ENCODE measurements around the gene TVP23C. TPM values are rescaled to one million over a fixed set of nuclear protein-coding genes. Genes with fewer than 3 reads are reported as not detected.

TVP23C gene
- total RNA-seq, 1 experiment from 2014 or later, result 14.1 TPM

DNA sequence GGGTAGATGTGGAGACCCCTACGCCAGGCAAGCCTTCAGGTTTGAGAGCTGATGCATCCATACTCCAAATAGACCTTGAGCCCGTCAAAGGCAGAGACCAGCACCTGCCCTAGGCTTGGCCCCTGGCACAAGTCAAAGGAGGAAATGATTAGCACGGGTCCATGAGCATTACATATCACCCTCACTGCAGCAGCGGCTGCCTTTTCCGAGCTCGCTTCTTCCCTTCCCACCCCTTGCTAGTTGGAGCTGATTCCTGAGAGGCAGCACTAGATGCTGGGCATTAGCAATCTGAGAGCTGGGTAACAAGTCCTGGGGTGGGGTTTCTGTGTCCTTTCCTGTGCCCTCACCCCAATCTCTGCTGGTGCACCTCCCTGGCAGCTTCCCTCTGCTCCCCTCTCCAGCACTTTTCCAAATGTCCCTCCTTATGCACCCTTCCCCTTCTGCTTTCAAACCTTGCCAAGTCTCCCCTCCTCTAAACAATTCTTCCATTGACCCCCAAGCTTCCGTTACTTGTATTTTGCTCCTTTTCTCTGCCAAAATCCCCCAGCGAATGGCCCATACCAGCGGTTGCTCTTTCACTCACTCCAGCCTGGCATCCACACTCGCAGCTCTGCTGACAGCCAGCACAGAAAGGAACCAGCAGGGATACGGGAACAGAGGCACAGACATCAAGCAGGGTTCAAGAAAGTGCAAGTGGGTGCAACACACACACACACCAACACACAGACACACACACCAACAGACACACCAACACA lies 98.9 kb downstream of the TVP23C start:
- H3K9me3 ChIP-seq (ENCODE audit: control insufficient read depth in 1 of 2, insufficient read depth in 1 of 2, low read depth in 1 of 2, low read length in 2 of 2), result no peaks in the 10 kb centered on the region
- H3K9ac ChIP-seq (ENCODE audit: low read length), result no peak overlapping the region
- no peak overlapping the region for H3K4me3 ChIP-seq (replicated peaks in 1 of 2; ENCODE audit: low read depth in 1 of 2, low read length in 2 of 2)
- ATAC-seq, result no peak
- ChIA-PET RAD21 (ENCODE audit: low non-redundant PET in 1 of 2, low total read pairs in 2 of 2, uncharacterized antibody in 2 of 2, unreplicated experiment in 2 of 2) (no interaction called here), POLR2A (no interaction called here), CTCF (no interaction called here)
- no peaks in the 10 kb centered on the region for H3K9me2 ChIP-seq (ENCODE audit: insufficient read depth)
- no peaks in the 10 kb centered on the region for H3K36me3 ChIP-seq (ENCODE audit: control insufficient read depth in 1 of 2, insufficient read depth in 2 of 2, low read length in 2 of 2)
- no peaks in the 10 kb centered on the region for H4K20me1 ChIP-seq (ENCODE audit: insufficient read depth)
- intact Hi-C loops (cut with micrococcal nuclease), result no loop called here
- H2AFZ ChIP-seq (ENCODE audit: low read depth, low read length, poor library complexity, severe bottlenecking), result no peak overlapping the region
- no peaks in the 10 kb centered on the region for H3K27me3 ChIP-seq (ENCODE audit: insufficient read depth, low read length)
- BruUV-seq (replicated peaks), result no TSS peak
- DNase-seq (ENCODE audit: low read depth, low spot score), result no peak
- no peak overlapping the region for H3K27ac ChIP-seq (ENCODE audit: low read depth, low read length)
- H3K4me2 ChIP-seq (ENCODE audit: low read length), result no peak overlapping the region
- peaks cover 10 to 16% of the 10 kb centered on the region in 2 experiments; a peak in 2 of 4 replicates for H3K4me1 ChIP-seq (ENCODE audit: control insufficient read depth in 1 of 2, insufficient read depth in 2 of 2, low read length in 2 of 2)
- no peaks in the 10 kb centered on the region for H3K79me2 ChIP-seq (ENCODE audit: insufficient read depth, low read length)
- TF ChIP-seq, protein P1, sequence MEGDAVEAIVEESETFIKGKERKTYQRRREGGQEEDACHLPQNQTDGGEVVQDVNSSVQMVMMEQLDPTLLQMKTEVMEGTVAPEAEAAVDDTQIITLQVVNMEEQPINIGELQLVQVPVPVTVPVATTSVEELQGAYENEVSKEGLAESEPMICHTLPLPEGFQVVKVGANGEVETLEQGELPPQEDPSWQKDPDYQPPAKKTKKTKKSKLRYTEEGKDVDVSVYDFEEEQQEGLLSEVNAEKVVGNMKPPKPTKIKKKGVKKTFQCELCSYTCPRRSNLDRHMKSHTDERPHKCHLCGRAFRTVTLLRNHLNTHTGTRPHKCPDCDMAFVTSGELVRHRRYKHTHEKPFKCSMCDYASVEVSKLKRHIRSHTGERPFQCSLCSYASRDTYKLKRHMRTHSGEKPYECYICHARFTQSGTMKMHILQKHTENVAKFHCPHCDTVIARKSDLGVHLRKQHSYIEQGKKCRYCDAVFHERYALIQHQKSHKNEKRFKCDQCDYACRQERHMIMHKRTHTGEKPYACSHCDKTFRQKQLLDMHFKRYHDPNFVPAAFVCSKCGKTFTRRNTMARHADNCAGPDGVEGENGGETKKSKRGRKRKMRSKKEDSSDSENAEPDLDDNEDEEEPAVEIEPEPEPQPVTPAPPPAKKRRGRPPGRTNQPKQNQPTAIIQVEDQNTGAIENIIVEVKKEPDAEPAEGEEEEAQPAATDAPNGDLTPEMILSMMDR (IDR thresholded peaks at IDR 0.05 in 2 of 3, conservative IDR thresholded peaks at IDR 0.05 in 1 of 3; ENCODE audit: borderline replicate concordance in 1 of 3, insufficient read depth in 1 of 3, low read depth in 2 of 3, low read length in 2 of 3), result no peak
- TF ChIP-seq EGR1 (IDR thresholded peaks at IDR 0.05; ENCODE audit: low read depth) (no peak), EZH2 (IDR thresholded peaks at IDR 0.05) (no peak), SIN3A (IDR thresholded peaks at IDR 0.05; ENCODE audit: low read depth) (no peak), RAD21 (IDR thresholded peaks at IDR 0.05; ENCODE audit: low read depth) (no peak), SP1 (IDR thresholded peaks at IDR 0.05; ENCODE audit: low read depth) (no peak), CEBPB (IDR thresholded peaks at IDR 0.05; ENCODE audit: low read depth) (no peak), EZH2phosphoT487 (IDR thresholded peaks at IDR 0.05; ENCODE audit: borderline replicate concordance) (no peak), POLR2A (IDR thresholded peaks at IDR 0.05; ENCODE audit: borderline replicate concordance, extremely low read depth, insufficient read depth, insufficient read length) (no peak), POLR2AphosphoS5 (IDR thresholded peaks at IDR 0.05; ENCODE audit: low read depth, low read length) (no peak), CBX3 (IDR thresholded peaks at IDR 0.05; ENCODE audit: low read depth) (no peak), FOSL1 (IDR thresholded peaks at IDR 0.05; ENCODE audit: low read depth) (no peak), JUND (IDR thresholded peaks at IDR 0.05) (no peak)
- TF ChIP-seq, protein P2, sequence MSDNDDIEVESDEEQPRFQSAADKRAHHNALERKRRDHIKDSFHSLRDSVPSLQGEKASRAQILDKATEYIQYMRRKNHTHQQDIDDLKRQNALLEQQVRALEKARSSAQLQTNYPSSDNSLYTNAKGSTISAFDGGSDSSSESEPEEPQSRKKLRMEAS (IDR thresholded peaks at IDR 0.05), result no peak
- TF ChIP-seq, protein P3, sequence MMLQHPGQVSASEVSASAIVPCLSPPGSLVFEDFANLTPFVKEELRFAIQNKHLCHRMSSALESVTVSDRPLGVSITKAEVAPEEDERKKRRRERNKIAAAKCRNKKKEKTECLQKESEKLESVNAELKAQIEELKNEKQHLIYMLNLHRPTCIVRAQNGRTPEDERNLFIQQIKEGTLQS (IDR thresholded peaks at IDR 0.05), result no peak
- TF ChIP-seq, protein P4, sequence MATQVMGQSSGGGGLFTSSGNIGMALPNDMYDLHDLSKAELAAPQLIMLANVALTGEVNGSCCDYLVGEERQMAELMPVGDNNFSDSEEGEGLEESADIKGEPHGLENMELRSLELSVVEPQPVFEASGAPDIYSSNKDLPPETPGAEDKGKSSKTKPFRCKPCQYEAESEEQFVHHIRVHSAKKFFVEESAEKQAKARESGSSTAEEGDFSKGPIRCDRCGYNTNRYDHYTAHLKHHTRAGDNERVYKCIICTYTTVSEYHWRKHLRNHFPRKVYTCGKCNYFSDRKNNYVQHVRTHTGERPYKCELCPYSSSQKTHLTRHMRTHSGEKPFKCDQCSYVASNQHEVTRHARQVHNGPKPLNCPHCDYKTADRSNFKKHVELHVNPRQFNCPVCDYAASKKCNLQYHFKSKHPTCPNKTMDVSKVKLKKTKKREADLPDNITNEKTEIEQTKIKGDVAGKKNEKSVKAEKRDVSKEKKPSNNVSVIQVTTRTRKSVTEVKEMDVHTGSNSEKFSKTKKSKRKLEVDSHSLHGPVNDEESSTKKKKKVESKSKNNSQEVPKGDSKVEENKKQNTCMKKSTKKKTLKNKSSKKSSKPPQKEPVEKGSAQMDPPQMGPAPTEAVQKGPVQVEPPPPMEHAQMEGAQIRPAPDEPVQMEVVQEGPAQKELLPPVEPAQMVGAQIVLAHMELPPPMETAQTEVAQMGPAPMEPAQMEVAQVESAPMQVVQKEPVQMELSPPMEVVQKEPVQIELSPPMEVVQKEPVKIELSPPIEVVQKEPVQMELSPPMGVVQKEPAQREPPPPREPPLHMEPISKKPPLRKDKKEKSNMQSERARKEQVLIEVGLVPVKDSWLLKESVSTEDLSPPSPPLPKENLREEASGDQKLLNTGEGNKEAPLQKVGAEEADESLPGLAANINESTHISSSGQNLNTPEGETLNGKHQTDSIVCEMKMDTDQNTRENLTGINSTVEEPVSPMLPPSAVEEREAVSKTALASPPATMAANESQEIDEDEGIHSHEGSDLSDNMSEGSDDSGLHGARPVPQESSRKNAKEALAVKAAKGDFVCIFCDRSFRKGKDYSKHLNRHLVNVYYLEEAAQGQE (IDR thresholded peaks at IDR 0.05; ENCODE audit: low read depth), result no peak

All from HCT116 (cell line).